Measurements from ENCODE around the gene KRT76.

DNA sequence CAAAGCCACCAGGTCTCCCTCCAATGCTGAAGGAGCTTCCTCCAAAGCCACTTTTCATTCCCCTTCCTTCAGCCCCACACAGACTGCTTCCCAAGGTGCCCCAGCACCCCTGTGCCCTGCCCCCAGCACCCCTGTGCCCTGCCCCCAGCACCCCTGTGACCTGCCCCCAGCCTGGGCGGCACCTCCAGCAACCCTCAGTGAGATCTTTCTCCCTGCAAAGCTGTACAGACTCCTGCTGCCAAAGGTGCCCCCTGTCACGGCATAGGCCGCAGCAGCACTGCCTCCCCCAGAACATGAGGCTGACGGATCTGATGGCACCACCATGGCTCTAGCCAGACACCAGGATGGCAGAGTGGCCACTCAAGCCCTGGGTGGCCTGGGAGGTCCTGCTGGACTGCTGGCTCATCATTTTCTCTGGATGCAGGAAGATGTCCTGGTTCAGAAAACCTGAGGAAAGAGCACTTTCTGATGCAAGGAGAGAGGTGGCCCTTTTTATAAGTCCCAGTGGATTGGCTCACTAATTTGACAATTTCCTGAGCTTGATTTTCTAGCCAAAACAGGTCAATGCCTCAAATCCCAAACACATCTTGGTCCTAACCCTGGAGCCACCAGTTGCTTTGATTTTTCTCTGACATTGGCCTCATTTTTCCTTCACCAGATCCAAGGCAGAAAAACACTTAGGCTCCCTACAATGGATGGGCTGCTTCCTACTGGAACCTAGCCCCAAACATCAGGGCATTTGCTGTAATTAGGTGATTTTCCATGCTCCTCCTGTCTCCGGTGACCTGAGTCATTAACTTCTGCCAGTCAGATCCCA is 41.1 kb downstream of the KRT76 start:
- TF ChIP-seq, protein P1, sequence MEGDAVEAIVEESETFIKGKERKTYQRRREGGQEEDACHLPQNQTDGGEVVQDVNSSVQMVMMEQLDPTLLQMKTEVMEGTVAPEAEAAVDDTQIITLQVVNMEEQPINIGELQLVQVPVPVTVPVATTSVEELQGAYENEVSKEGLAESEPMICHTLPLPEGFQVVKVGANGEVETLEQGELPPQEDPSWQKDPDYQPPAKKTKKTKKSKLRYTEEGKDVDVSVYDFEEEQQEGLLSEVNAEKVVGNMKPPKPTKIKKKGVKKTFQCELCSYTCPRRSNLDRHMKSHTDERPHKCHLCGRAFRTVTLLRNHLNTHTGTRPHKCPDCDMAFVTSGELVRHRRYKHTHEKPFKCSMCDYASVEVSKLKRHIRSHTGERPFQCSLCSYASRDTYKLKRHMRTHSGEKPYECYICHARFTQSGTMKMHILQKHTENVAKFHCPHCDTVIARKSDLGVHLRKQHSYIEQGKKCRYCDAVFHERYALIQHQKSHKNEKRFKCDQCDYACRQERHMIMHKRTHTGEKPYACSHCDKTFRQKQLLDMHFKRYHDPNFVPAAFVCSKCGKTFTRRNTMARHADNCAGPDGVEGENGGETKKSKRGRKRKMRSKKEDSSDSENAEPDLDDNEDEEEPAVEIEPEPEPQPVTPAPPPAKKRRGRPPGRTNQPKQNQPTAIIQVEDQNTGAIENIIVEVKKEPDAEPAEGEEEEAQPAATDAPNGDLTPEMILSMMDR (IDR thresholded peaks at IDR 0.05) = no peak
- no peak for TF ChIP-seq POLR2A (IDR thresholded peaks at IDR 0.05)
- no peak for TF ChIP-seq POLR2AphosphoS5 (IDR thresholded peaks at IDR 0.05)

Data from gastroesophageal sphincter (tissue), 3 donors.